B cell (primary cell): Measurements from ENCODE around the gene DCAF6. TPM values are rescaled to one million over a fixed set of nuclear protein-coding genes. Genes with fewer than 3 reads are reported as not detected.

Experiments
- ATAC-seq: fragments of 200-7000 bp; cut with Tn5 transposase; one replicate; pipeline ENCODE4 v1.10.0; 2021; ENCODE audit warnings: low read depth, mild to moderate bottlenecking, moderate number of reproducible peaks, moderate library complexity
- CTCF ChIA-PET: fragments of 350-600 bp; sonication (Branson Sonifier 250); formaldehyde crosslinking; loops from one replicate; lab custom pipeline; 2021; ENCODE audit warnings: antibody characterized with exemption, inconsistent platforms; lab: Charles Lee
- POLR2A ChIA-PET: fragments of 350-600 bp; sonication (Branson Sonifier 250); formaldehyde crosslinking; loops from one replicate; lab custom pipeline; 2021; ENCODE audit warnings: antibody characterized with exemption; lab: Charles Lee
- DNase-seq: peaks from one replicate; pipeline ENCODE4 v3.0.0; 2013
- H2AFZ ChIP-seq: 2 replicates; pipeline ENCODE4 v1.6.1; 2012; ENCODE audit warnings: mild to moderate bottlenecking, low read depth, low read length; ENCODE audit not compliant: insufficient read depth, poor library complexity, severe bottlenecking
- H3K27ac ChIP-seq, 2 donors: 1 replicate in 1 of 2; 2 replicates in 1 of 2; pipeline ENCODE4 v1.5.1; 2012 to 2013; ENCODE audit warnings: low read length in 2 of 2, mild to moderate bottlenecking in 2 of 2, moderate library complexity in 1 of 2
- H3K27me3 ChIP-seq, 4 experiments: fragments of 200-600 bp in 1 of 4; sonication (generic) in 1 of 4; replicated peaks in 1 of 4; 1 replicate in 2 of 4; 2 replicates in 2 of 4; pipeline versions ENCODE4 v1.6.1 to v1.7.0; 2013 to 2016; ENCODE audit warnings: low read length in 3 of 4, mild to moderate bottlenecking in 2 of 4, mixed read lengths in 1 of 4, moderate library complexity in 1 of 4; ENCODE audit not compliant: insufficient read depth in 4 of 4, control insufficient read depth in 3 of 4; ENCODE audit errors: control extremely low read depth in 1 of 4
- H3K36me3 ChIP-seq, 2 experiments: replicated peaks in 1 of 2; 1 replicate in 1 of 2; 2 replicates in 1 of 2; pipeline versions ENCODE4 v1.6.1 to v1.7.1; 2013; ENCODE audit warnings: low read length in 1 of 2; ENCODE audit not compliant: insufficient read depth in 2 of 2, control insufficient read depth in 1 of 2; ENCODE audit errors: control extremely low read depth in 1 of 2, extremely low read depth in 1 of 2
- H3K4me1 ChIP-seq, 2 donors: fragments of 200-600 bp in 1 of 2; sonication (generic) in 1 of 2; 1 replicate in 1 of 2; 2 replicates in 1 of 2; pipeline versions ENCODE4 v1.5.1 to v1.6.1; 2013 to 2017; ENCODE audit warnings: low read length in 2 of 2; ENCODE audit not compliant: control insufficient read depth in 2 of 2, insufficient read depth in 2 of 2
- H3K4me2 ChIP-seq: replicated peaks from 2 replicates; pipeline ENCODE3; 2012; ENCODE audit warnings: mild to moderate bottlenecking, low read depth, low read length; ENCODE audit not compliant: poor library complexity, severe bottlenecking
- H3K4me3 ChIP-seq, 5 experiments: fragments of 200-600 bp in 1 of 5; sonication (generic) in 1 of 5; 1 replicate in 3 of 5; 2 replicates in 2 of 5; pipeline versions ENCODE4 v1.5.1 to v1.7.0; 2011 to 2016; ENCODE audit warnings: low read length in 4 of 5, mild to moderate bottlenecking in 4 of 5, low read depth in 2 of 5, control low read depth in 1 of 5, moderate library complexity in 1 of 5; ENCODE audit not compliant: insufficient read depth in 1 of 5; ENCODE audit errors: control extremely low read depth in 1 of 5, extremely low read depth in 1 of 5
- H3K79me2 ChIP-seq: fragments of 200-600 bp; sonication (generic); one replicate; pipeline ENCODE4 v1.6.0; 2016; ENCODE audit warnings: low read length; ENCODE audit not compliant: control insufficient read depth, insufficient read depth
- H3K9ac ChIP-seq: fragments of 200-600 bp; sonication (generic); 2 replicates; pipeline ENCODE4 v1.6.1; 2017; ENCODE audit warnings: mild to moderate bottlenecking, low read length, moderate library complexity
- H3K9me3 ChIP-seq, 3 donors: one replicate each; pipeline versions ENCODE4 v1.6.1 to v1.7.1; 2013; ENCODE audit warnings: low read length in 2 of 3; ENCODE audit not compliant: control insufficient read depth in 2 of 3, insufficient read depth in 1 of 3; ENCODE audit errors: control extremely low read depth in 1 of 3
- H4K20me1 ChIP-seq: 2 replicates; pipeline ENCODE4 v1.6.0; 2012; ENCODE audit warnings: mild to moderate bottlenecking, low read length; ENCODE audit not compliant: insufficient read depth, control insufficient read depth, poor library complexity, severe bottlenecking
- H3K27ac Mint-ChIP-seq: one replicate; pipeline ENCODE4 v1.8.0; 2021; ENCODE audit warnings: mixed read lengths
- H3K27me3 Mint-ChIP-seq: one replicate; pipeline ENCODE4 v1.8.0; 2021; ENCODE audit warnings: mixed read lengths
- H3K4me1 Mint-ChIP-seq: one replicate; pipeline ENCODE4 v1.8.0; 2021; ENCODE audit warnings: mixed read lengths
- H3K4me3 Mint-ChIP-seq: one replicate; pipeline ENCODE4 v1.8.0; 2021; ENCODE audit warnings: mixed read lengths
- H3K9me3 Mint-ChIP-seq: one replicate; pipeline ENCODE4 v1.8.0; 2022; ENCODE audit warnings: mixed read lengths; ENCODE audit not compliant: insufficient read depth
- CTCF ChIP-seq: fragments of 200-600 bp; IDR thresholded peaks from one replicate; pipeline ENCODE4 v1.8.0; 2022; ENCODE audit warnings: antibody characterized with exemption, mild to moderate bottlenecking
- EZH2 ChIP-seq: IDR thresholded peaks from 2 replicates; pipeline ENCODE4 v1.6.1; 2012; ENCODE audit warnings: borderline replicate concordance, low read depth, mild to moderate bottlenecking, moderate library complexity, low read length; ENCODE audit not compliant: insufficient read depth, poor library complexity, severe bottlenecking
- WGBS: methylation state at CpG from one replicate; pipeline ENCODE4 v1.1.5; 2013; ENCODE audit warnings: missing lambda C conversion rate; ENCODE audit not compliant: insufficient coverage; 5-methylcytosine and 5-hydroxymethylcytosine counted together
- intact Hi-C: fragments of 100-400 bp; cut with micrococcal nuclease; formaldehyde crosslinking; loops from one replicate; pipeline ENCODE4 v1.10.0; 2022
- polyA plus RNA-seq: library from polyadenylated mRNA; depleted of rRNA; stranded (reverse); fragments of >200 nt; gene quantifications from 2 replicates; pipeline ENCODE4 v1.2.3, GENCODE V29; 2012
- total RNA-seq, 2 donors: library from RNA; stranded (reverse); fragments of 120-200 nt in 1 of 2; gene quantifications; 1 replicate in 1 of 2; 2 replicates in 1 of 2; pipeline versions ENCODE4 v1.2.3 to v1.2.4, GENCODE V29; 2013 to 2022

The DCAF6 gene
- total and polyA plus RNA-seq, 2 donors (not counting 1 experiment from before 2014, with no cell fraction given) = 17.5 to 40.4 TPM

GRCh38 chr1:168089979-168090337, 153.5 kb downstream of the DCAF6 start:
- CTCF ChIA-PET = no interaction called here

DNA sequence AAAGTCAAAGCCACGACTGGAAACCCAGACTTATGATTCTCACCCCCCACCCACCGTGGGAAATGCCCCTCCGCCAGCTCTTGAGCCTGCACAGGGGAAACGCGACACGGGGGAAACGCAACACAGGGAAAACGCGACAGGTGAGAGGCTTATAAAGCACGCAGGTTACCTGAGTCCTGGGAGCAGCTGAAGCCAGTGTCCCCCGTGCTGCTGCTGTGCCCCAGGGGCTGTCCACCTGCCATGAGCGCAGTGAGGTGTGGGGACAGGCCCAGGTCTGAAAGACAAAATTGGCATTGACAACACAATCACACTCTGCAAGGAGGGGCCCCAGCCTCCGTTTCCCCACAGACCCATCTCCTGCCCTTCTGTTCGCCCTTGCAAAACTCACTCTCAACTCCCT, 153.9 kb downstream of the DCAF6 start:
- intact Hi-C loops = no loop called here
- Mint-ChIP-seq H3K27me3 (peaks cover 5% of the 10 kb centered on the region), H3K4me1 (no peaks in the 10 kb centered on the region), H3K9me3 (no peaks in the 10 kb centered on the region), H3K4me3 (no peak overlapping the region), H3K27ac (no peak overlapping the region)
- Histone ChIP-seq H3K4me2 (no peak overlapping the region), H3K4me1 (no peaks in the 10 kb centered on the region), H3K27ac (no peak overlapping the region), H4K20me1 (no peaks in the 10 kb centered on the region), H3K79me2 (no peaks in the 10 kb centered on the region), H3K27me3 (no peaks in the 10 kb centered on the region), H2AFZ (no peak overlapping the region), H3K9me3 (no peaks in the 10 kb centered on the region), H3K9ac (no peak overlapping the region), H3K36me3 (no peaks in the 10 kb centered on the region), H3K4me3 (no peak overlapping the region)
- ChIA-PET POLR2A (no interaction called here), CTCF (interaction anchor here (2.5 kb wide), 1 partner anchor 8 kb away, joined by 8 read pairs; no protein-coding TSS in a partner anchor)
- TF ChIP-seq EZH2 (no peak), CTCF (no peak)
- ATAC-seq (no peak), DNase-seq (no peak)
- 93% methylated on average over 13 of the region's 14 CpGs for WGBS

More at GRCh38 chr1:168089979-168090337, 153.5 kb downstream of the DCAF6 start:
- ATAC-seq (no peak), DNase-seq (no peak)
- no peak overlapping the region for H3K4me3 ChIP-seq
- peaks cover 3% of the 10 kb centered on the region for H3K27me3 Mint-ChIP-seq
- H3K4me2 ChIP-seq = no peak overlapping the region
- no CpG with 5 or more reads among the region's 2 CpGs for WGBS
- H3K27ac Mint-ChIP-seq = no peak overlapping the region
- peaks cover 0 to 2% of the 10 kb centered on the region in 2 donors for H3K4me1 ChIP-seq
- intact Hi-C loops = loop anchor here (10.0 kb wide), 1 partner anchor 375 kb away; no protein-coding TSS in a partner anchor
- H3K36me3 ChIP-seq = no peaks in the 10 kb centered on the region
- H3K9me3 Mint-ChIP-seq = no peaks in the 10 kb centered on the region
- H3K4me1 Mint-ChIP-seq = no peaks in the 10 kb centered on the region
- no peak overlapping the region for H3K9ac ChIP-seq
- TF ChIP-seq CTCF (no peak), EZH2 (no peak)
- no peak overlapping the region for H2AFZ ChIP-seq
- no peaks in the 10 kb centered on the region for H3K79me2 ChIP-seq
- H3K4me3 Mint-ChIP-seq = no peak overlapping the region
- no peaks in the 10 kb centered on the region for H3K9me3 ChIP-seq
- POLR2A ChIA-PET = no interaction called here
- H3K27me3 ChIP-seq = no peaks in the 10 kb centered on the region
- H4K20me1 ChIP-seq = no peaks in the 10 kb centered on the region
- H3K27ac ChIP-seq = no peak overlapping the region
